Upper lobe of left lung (tissue), 6 donors: ENCODE data around the gene PIRT. TPM values are rescaled to one million over a fixed set of nuclear protein-coding genes. Genes with fewer than 3 reads are reported as not detected.

Experiments
- ATAC-seq, 2 donors: fragments of 200-7000 bp; cut with Tn5 transposase; one replicate each; pipeline ENCODE4 v1.9.1; 2022; ENCODE audit warnings: mild to moderate bottlenecking in 2 of 2, moderate library complexity in 2 of 2; ENCODE audit not compliant: low FRiP score in 2 of 2
- DNase-seq, 2 donors: peaks; one replicate each; pipeline ENCODE4 v3.0.0-alpha.2; 2019 to 2020
- H3K27ac ChIP-seq, 4 donors: fragments of 200-600 bp; sonication (generic); one replicate each; pipeline ENCODE4 v1.5.1; 2016 to 2019
- H3K27me3 ChIP-seq, 4 donors: fragments of 200-600 bp; sonication (generic); one replicate each; pipeline ENCODE4 v1.5.1; 2017 to 2019
- H3K36me3 ChIP-seq, 4 donors: fragments of 200-600 bp; sonication (generic); one replicate each; pipeline ENCODE4 v1.5.1; 2016 to 2019
- H3K4me1 ChIP-seq, 4 donors: fragments of 200-600 bp; sonication (generic); one replicate each; pipeline ENCODE4 v1.5.1; 2018 to 2019
- H3K4me3 ChIP-seq, 4 donors: fragments of 200-600 bp; sonication (generic); one replicate each; pipeline ENCODE4 v1.5.1; 2017 to 2019; ENCODE audit warnings: mild to moderate bottlenecking in 2 of 4, moderate library complexity in 1 of 4
- H3K9me3 ChIP-seq, 4 donors: fragments of 200-600 bp; sonication (generic); one replicate each; pipeline ENCODE4 v1.5.1; 2018 to 2019
- CTCF ChIP-seq, 6 experiments: fragments of 450-650 bp in 4 of 6; fragments of 200-600 bp in 2 of 6; sonication (generic) in 2 of 6; IDR thresholded peaks; one replicate each; pipeline ENCODE4 v1.5.1; 2016 to 2019; ENCODE audit warnings: antibody characterized with exemption in 6 of 6
- EP300 ChIP-seq, 4 donors: sonication (generic); formaldehyde crosslinking; IDR thresholded peaks; one replicate each; pipeline ENCODE4 v1.5.1; 2017; ENCODE audit warnings: antibody characterized with exemption in 4 of 4, control low read depth in 2 of 4
- POLR2A ChIP-seq, 4 donors: fragments of 450-650 bp; IDR thresholded peaks; one replicate each; pipeline ENCODE4 v1.5.1; 2016 to 2017; ENCODE audit warnings: antibody characterized with exemption in 4 of 4, mild to moderate bottlenecking in 2 of 4
- POLR2AphosphoS5 ChIP-seq, 2 donors: sonication (generic); formaldehyde crosslinking; IDR thresholded peaks; one replicate each; pipeline ENCODE4 v1.5.1; 2017; ENCODE audit warnings: antibody characterized with exemption in 2 of 2
- whole genome bisulfite sequencing, 2 donors: methylation state at CpG; one replicate each; pipeline ENCODE4 v1.1.5; 2017 to 2018; 5-methylcytosine and 5-hydroxymethylcytosine counted together
- small RNA-seq, 4 donors: library from RNA; depleted of rRNA; stranded (forward); fragments of <200 nt; gene quantifications; one replicate each; pipeline ENCODE3, GENCODE V24; 2016
- total RNA-seq, 6 donors: library from RNA; depleted of rRNA in 4 of 6; stranded (reverse); fragments of >200 nt in 4 of 6; gene quantifications; one replicate each; pipeline versions ENCODE4 v1.1.0 to v1.2.1, GENCODE V29; 2016 to 2021
- donor health status: DM: no; HTN: no; CAD: no; lungs with moderate emphysema.
- donor health status: DM: no; HTN: yes; CAD: no; lungs with severe emphysema.

The PIRT gene
- total RNA-seq, 6 donors from 2014 or later = not detected

- DNase-seq = no peak
- Histone ChIP-seq H3K27me3 (no peaks in the 10 kb centered on the region), H3K36me3 (no peaks in the 10 kb centered on the region), H3K9me3 (peaks cover 0 to 8% (median 4%) of the 10 kb centered on the region in 4 donors), H3K4me3 (no peak overlapping the region), H3K4me1 (no peaks in the 10 kb centered on the region), H3K27ac (no peak overlapping the region)
- 69 to 78% methylated on average over 5 of the region's 5 CpGs for WGBS, 2 donors
- ATAC-seq = no peak
- TF ChIP-seq POLR2A (IDR thresholded peaks at IDR 0.05) (no peak), CTCF (IDR thresholded peaks at IDR 0.05) (no peak), POLR2AphosphoS5 (IDR thresholded peaks at IDR 0.05) (no peak), EP300 (IDR thresholded peaks at IDR 0.05) (no peak)
Measured at GRCh38 chr17:10775740-10776356, 62.0 kb downstream of the PIRT start.

GRCh38 chr17:10775058-10775457 lies 62.8 kb downstream of the PIRT start:
- Histone ChIP-seq H3K9me3 (peaks cover 0 to 8% (median 4%) of the 10 kb centered on the region in 4 donors), H3K27me3 (no peaks in the 10 kb centered on the region), H3K27ac (no peak overlapping the region), H3K36me3 (no peaks in the 10 kb centered on the region), H3K4me1 (no peaks in the 10 kb centered on the region), H3K4me3 (no peak overlapping the region)
- 96 to 97% methylated on average over 4 of the region's 4 CpGs for WGBS, 2 donors
- DNase-seq (no peak), ATAC-seq (no peak)
- TF ChIP-seq EP300 (IDR thresholded peaks at IDR 0.05) = no peak
- TF ChIP-seq POLR2A (IDR thresholded peaks at IDR 0.05) = no peak
- no peak for TF ChIP-seq POLR2AphosphoS5 (IDR thresholded peaks at IDR 0.05)
- TF ChIP-seq CTCF (IDR thresholded peaks at IDR 0.05) = no peak

GRCh38 chr17:10773391-10773790 lies 64.5 kb downstream of the PIRT start:
- Histone ChIP-seq H3K4me3 (no peak overlapping the region), H3K4me1 (no peaks in the 10 kb centered on the region), H3K36me3 (no peaks in the 10 kb centered on the region), H3K9me3 (peaks cover 0 to 8% (median 4%) of the 10 kb centered on the region in 4 donors), H3K27me3 (no peaks in the 10 kb centered on the region), H3K27ac (no peak overlapping the region)
- WGBS, 2 donors = 67 to 84% methylated on average over 2 of the region's 2 CpGs
- TF ChIP-seq CTCF (IDR thresholded peaks at IDR 0.05) (no peak), EP300 (IDR thresholded peaks at IDR 0.05) (no peak), POLR2AphosphoS5 (IDR thresholded peaks at IDR 0.05) (no peak), POLR2A (IDR thresholded peaks at IDR 0.05) (no peak)
- no peak for ATAC-seq
- no peak for DNase-seq

Small RNA genes lying within 50 kb of the gene (small RNA-seq; reads per million reads assigned to genes)
- gene AC015908.2 (0 reads per million in 4 donors), gene RNU6-1065P (0 reads per million in 4 donors), gene TMEM238L (0 reads per million in 4 donors)

Other genes with a start within 250 kb of the PIRT start
- 1 to 10 TPM; 1.5 to 9.4 (median 1.9) TPM for gene MYH3, start 180.8 kb downstream of the PIRT start, total RNA-seq
- gene SCO1, start 140.6 kb downstream of the PIRT start, total RNA-seq = 10 to 100 TPM in 5 of 6 donors, 1 to 10 TPM in 1; 5.5 to 23.8 (median 17.4) TPM
- 10 to 100 TPM in 2 of 6 donors, 1 to 10 TPM in 4; 1.7 to 18.9 (median 8.2) TPM for gene ADPRM, start 140.5 kb downstream of the PIRT start, total RNA-seq
- 10 to 100 TPM in 2 of 6 donors, 1 to 10 TPM in 4; 1.4 to 16.6 (median 6.8) TPM for gene TMEM220, start 108.1 kb downstream of the PIRT start, total RNA-seq
- not detected for gene TMEM238L, start 34.0 kb downstream of the PIRT start, total RNA-seq